ENCODE measurements around the gene CSNK2B.
A peak's percentile ranks its signal among the peaks of the same experiment; 100 is the strongest.

The CSNK2B gene

GRCh38 chr6:31680226-31681134 is 14.6 kb downstream of the CSNK2B start, which contains the start of gene LY6G5C:
TSS of gene LY6G5C (minus strand) at chr6:31681067. CDS start at chr6:31680373, 694 bp downstream.
- Histone ChIP-seq H3K79me2 (ENCODE audit: insufficient read depth, low read length) (no peaks in the 10 kb centered on the region), H3K9ac (ENCODE audit: low read length) (peak within 1 kb of the TSS; percentile 30; the same call in 1 of the 2 replicates), H3K9me3 (ENCODE audit: low read length) (no peaks in the 10 kb centered on the region), H3K9me2 (ENCODE audit: low read depth, low read length) (no peaks in the 10 kb centered on the region), H3K4me3 (ENCODE audit: low read depth, low read length, poor library complexity, severe bottlenecking) (peak within 1 kb of the TSS; percentile 49), H3K4me1 (ENCODE audit: insufficient read depth, low read length, severe bottlenecking) (peaks cover 16% of the 10 kb centered on the region), H3K4me2 (ENCODE audit: low read length) (peak within 1 kb of the TSS; percentile 69), H4K20me1 (ENCODE audit: insufficient read depth, low read length) (no peaks in the 10 kb centered on the region), H3K27me3 (ENCODE audit: insufficient read depth, low read length) (no peaks in the 10 kb centered on the region), H2AFZ (ENCODE audit: low read length) (no peak within 1 kb of the TSS), H3K36me3 (ENCODE audit: insufficient read depth, low read length) (no peaks in the 10 kb centered on the region), H3F3A (ENCODE audit: insufficient read depth, low read length) (no peaks in the 10 kb centered on the region), H3K27ac (ENCODE audit: low read depth, low read length, poor library complexity, severe bottlenecking) (no peak within 1 kb of the TSS)
- TF ChIP-seq EZH2 (IDR thresholded peaks at IDR 0.05; ENCODE audit: borderline replicate concordance, low read length) (no peak), CTCF (IDR thresholded peaks at IDR 0.05; ENCODE audit: low read length) (peak; percentile 52)

GRCh38 chr6:31681135-31681671 is 15.3 kb downstream of the CSNK2B start:
- Histone ChIP-seq H4K20me1 (ENCODE audit: insufficient read depth, low read length) (no peaks in the 10 kb centered on the region), H3K27ac (ENCODE audit: low read depth, low read length, poor library complexity, severe bottlenecking) (no peak overlapping the region), H3K9ac (ENCODE audit: low read length) (peak overlapping the region; percentile 30; the same call in 1 of the 2 replicates), H3K36me3 (ENCODE audit: insufficient read depth, low read length) (peaks cover 6% of the 10 kb centered on the region; the same call in 1 of the 2 replicates), H3K4me3 (ENCODE audit: low read depth, low read length, poor library complexity, severe bottlenecking) (peak overlapping the region; percentile 49), H2AFZ (ENCODE audit: low read length) (no peak overlapping the region), H3K79me2 (ENCODE audit: insufficient read depth, low read length) (no peaks in the 10 kb centered on the region), H3K9me2 (ENCODE audit: low read depth, low read length) (no peaks in the 10 kb centered on the region), H3K27me3 (ENCODE audit: insufficient read depth, low read length) (no peaks in the 10 kb centered on the region), H3K9me3 (ENCODE audit: low read length) (no peaks in the 10 kb centered on the region), H3K4me2 (ENCODE audit: low read length) (peak overlapping the region; percentile 69), H3F3A (ENCODE audit: insufficient read depth, low read length) (no peaks in the 10 kb centered on the region), H3K4me1 (ENCODE audit: insufficient read depth, low read length, severe bottlenecking) (peaks cover 16% of the 10 kb centered on the region)
- no peak for TF ChIP-seq CTCF (IDR thresholded peaks at IDR 0.05; ENCODE audit: low read length)
- TF ChIP-seq EZH2 (IDR thresholded peaks at IDR 0.05; ENCODE audit: borderline replicate concordance, low read length) = no peak

GRCh38 chr6:31683591-31683990 is 17.7 kb downstream of the CSNK2B start:
- Histone ChIP-seq H3K4me2 (ENCODE audit: low read length) (no peak overlapping the region), H3K79me2 (ENCODE audit: insufficient read depth, low read length) (no peaks in the 10 kb centered on the region), H3K9me2 (ENCODE audit: low read depth, low read length) (no peaks in the 10 kb centered on the region), H3K4me3 (ENCODE audit: low read depth, low read length, poor library complexity, severe bottlenecking) (no peak overlapping the region), H3F3A (ENCODE audit: insufficient read depth, low read length) (no peaks in the 10 kb centered on the region), H3K27me3 (ENCODE audit: insufficient read depth, low read length) (no peaks in the 10 kb centered on the region), H3K4me1 (ENCODE audit: insufficient read depth, low read length, severe bottlenecking) (peaks cover 12% of the 10 kb centered on the region), H3K27ac (ENCODE audit: low read depth, low read length, poor library complexity, severe bottlenecking) (no peak overlapping the region), H2AFZ (ENCODE audit: low read length) (no peak overlapping the region), H4K20me1 (ENCODE audit: insufficient read depth, low read length) (no peaks in the 10 kb centered on the region), H3K9ac (ENCODE audit: low read length) (no peak overlapping the region), H3K9me3 (ENCODE audit: low read length) (no peaks in the 10 kb centered on the region), H3K36me3 (ENCODE audit: insufficient read depth, low read length) (peaks cover 30% of the 10 kb centered on the region)
- TF ChIP-seq EZH2 (IDR thresholded peaks at IDR 0.05; ENCODE audit: borderline replicate concordance, low read length) (no peak), CTCF (IDR thresholded peaks at IDR 0.05; ENCODE audit: low read length) (no peak)
